Measurements from ENCODE around the gene AMPD2. TPM values are rescaled to one million over a fixed set of nuclear protein-coding genes. Genes with fewer than 3 reads are reported as not detected.

The AMPD2 gene
- total and polyA plus RNA-seq, 9 of the 15 experiments (the other 6 are each of a cell fraction or from before 2014, with no cell fraction given): 2.0 to 77.7 (median 28.2) TPM

DNA sequence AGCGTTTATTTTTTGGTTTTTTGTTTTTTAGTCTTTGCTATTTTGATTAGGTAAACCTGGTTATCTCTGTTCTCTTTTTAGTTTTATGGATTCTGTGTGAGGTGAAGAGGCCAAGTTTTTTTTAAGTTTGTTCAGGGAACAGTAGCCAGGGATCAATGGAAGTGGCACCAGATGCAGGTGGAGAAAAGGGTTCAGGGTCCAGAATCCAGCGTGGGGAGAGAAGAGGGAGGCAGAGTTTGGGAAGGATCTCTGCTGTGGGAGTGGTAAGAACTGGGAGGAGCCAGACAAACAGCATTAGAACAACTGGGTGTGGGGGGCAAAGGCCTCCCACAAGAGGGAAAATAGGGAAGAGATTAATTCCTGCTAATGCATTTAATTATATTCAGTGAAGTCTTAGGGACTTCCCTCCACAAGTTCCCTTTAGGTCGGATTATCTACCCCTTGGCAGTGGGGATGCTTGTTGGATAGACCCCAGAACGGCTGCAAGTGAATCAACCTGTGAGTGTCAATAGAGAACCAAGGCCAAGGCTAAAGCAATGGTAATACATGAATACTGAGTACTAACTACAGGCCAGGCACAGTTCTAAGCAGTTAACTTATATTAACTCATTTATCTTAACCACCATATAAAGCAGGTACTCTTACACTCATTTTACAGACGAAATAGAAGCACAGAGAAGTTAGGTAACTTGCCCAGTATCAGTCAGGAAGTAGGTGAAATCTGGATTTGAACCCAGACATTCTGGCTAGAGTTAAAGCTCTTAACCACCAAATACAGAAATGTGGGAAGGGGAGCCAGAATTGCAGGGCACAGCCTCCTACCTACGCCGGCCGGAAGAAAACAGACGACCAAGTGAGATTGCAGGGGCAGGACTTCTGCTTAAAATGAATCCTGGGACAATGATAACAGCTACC, 719 bp upstream of the AMPD2 start:
- WGBS (ENCODE audit: insufficient coverage, low coverage, missing lambda C conversion rate): 8% methylated on average over 9 of the region's 9 CpGs
- TF ChIP-seq, protein P1, sequence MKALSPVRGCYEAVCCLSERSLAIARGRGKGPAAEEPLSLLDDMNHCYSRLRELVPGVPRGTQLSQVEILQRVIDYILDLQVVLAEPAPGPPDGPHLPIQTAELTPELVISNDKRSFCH (CRISPR knock-in tag; IDR thresholded peaks at IDR 0.05): no peak
- TF ChIP-seq, protein P1 (tag; IDR thresholded peaks at IDR 0.05): peak; percentile 16; the same call in 1 of the 2 replicates
- peak; percentile 59 for TF ChIP-seq ETV1 (tag; conservative IDR thresholded peaks at IDR 0.05; ENCODE audit: low read depth)
- TF ChIP-seq, protein P2, sequence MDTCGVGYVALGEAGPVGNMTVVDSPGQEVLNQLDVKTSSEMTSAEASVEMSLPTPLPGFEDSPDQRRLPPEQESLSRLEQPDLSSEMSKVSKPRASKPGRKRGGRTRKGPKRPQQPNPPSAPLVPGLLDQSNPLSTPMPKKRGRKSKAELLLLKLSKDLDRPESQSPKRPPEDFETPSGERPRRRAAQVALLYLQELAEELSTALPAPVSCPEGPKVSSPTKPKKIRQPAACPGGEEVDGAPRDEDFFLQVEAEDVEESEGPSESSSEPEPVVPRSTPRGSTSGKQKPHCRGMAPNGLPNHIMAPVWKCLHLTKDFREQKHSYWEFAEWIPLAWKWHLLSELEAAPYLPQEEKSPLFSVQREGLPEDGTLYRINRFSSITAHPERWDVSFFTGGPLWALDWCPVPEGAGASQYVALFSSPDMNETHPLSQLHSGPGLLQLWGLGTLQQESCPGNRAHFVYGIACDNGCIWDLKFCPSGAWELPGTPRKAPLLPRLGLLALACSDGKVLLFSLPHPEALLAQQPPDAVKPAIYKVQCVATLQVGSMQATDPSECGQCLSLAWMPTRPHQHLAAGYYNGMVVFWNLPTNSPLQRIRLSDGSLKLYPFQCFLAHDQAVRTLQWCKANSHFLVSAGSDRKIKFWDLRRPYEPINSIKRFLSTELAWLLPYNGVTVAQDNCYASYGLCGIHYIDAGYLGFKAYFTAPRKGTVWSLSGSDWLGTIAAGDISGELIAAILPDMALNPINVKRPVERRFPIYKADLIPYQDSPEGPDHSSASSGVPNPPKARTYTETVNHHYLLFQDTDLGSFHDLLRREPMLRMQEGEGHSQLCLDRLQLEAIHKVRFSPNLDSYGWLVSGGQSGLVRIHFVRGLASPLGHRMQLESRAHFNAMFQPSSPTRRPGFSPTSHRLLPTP (IDR thresholded peaks at IDR 0.05; ENCODE audit: borderline replicate concordance, extremely low read depth, insufficient read length): no peak
- TF ChIP-seq, protein P3, sequence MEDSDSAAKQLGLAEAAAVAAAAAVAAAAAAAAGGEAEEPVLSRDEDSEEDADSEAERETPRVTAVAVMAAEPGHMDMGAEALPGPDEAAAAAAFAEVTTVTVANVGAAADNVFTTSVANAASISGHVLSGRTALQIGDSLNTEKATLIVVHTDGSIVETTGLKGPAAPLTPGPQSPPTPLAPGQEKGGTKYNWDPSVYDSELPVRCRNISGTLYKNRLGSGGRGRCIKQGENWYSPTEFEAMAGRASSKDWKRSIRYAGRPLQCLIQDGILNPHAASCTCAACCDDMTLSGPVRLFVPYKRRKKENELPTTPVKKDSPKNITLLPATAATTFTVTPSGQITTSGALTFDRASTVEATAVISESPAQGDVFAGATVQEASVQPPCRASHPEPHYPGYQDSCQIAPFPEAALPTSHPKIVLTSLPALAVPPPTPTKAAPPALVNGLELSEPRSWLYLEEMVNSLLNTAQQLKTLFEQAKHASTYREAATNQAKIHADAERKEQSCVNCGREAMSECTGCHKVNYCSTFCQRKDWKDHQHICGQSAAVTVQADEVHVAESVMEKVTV (CRISPR knock-in tag; IDR thresholded peaks at IDR 0.05): no peak
- no peak for TF ChIP-seq HMG20A (CRISPR knock-in tag; conservative IDR thresholded peaks at IDR 0.05)
- no peak for TF ChIP-seq MAFF (IDR thresholded peaks at IDR 0.05; ENCODE audit: low read length)
- 0 out of 2 replicates have a peak, but pooled peaks have one; percentile 7 for TF ChIP-seq TAL1 (IDR thresholded peaks at IDR 0.05)
- TF ChIP-seq, protein P4, sequence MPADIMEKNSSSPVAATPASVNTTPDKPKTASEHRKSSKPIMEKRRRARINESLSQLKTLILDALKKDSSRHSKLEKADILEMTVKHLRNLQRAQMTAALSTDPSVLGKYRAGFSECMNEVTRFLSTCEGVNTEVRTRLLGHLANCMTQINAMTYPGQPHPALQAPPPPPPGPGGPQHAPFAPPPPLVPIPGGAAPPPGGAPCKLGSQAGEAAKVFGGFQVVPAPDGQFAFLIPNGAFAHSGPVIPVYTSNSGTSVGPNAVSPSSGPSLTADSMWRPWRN (IDR thresholded peaks at IDR 0.05; ENCODE audit: low read depth): peak; percentile 52; the same call in 1 of the 2 replicates
- no peak for TF ChIP-seq NR4A1 (CRISPR knock-in tag; IDR thresholded peaks at IDR 0.05)
- TF ChIP-seq NR4A1 (tag; IDR thresholded peaks at IDR 0.05): peak; percentile 32; the same call in 1 of the 2 replicates
- TF ChIP-seq PTTG1 (tag; IDR thresholded peaks at IDR 0.05; ENCODE audit: low read depth): 0 out of 2 replicates have a peak, but pooled peaks have one; percentile 10
- TF ChIP-seq RHOXF2B (CRISPR knock-in tag; conservative IDR thresholded peaks at IDR 0.05): 0 out of 2 replicates have a peak, but pooled peaks have one; percentile 5
- peak; percentile 75 for TF ChIP-seq PHF20 (IDR thresholded peaks at IDR 0.05; ENCODE audit: partially characterized antibody)
- TF ChIP-seq SMARCC2 (IDR thresholded peaks at IDR 0.05; ENCODE audit: low read depth): no peak

More for the DNA sequence above, 719 bp upstream of the AMPD2 start:
- Histone ChIP-seq H3K27ac (ENCODE audit: extremely low read depth, low read depth, low read length) (peak overlapping the region; percentile 90), H3K4me1 (replicated peaks in 1 of 2; ENCODE audit: control insufficient read depth in 2 of 2, insufficient read depth in 2 of 2, low read length in 2 of 2) (peaks cover 32 to 44% of the 10 kb centered on the region in 2 experiments), H2AFZ (ENCODE audit: low read depth, low read length) (peak overlapping the region; percentile 96), H3K79me2 (ENCODE audit: control insufficient read depth, insufficient read depth, low read length) (peaks cover 50% of the 10 kb centered on the region), H3K9me3 (replicated peaks; ENCODE audit: control insufficient read depth, insufficient read depth, low read depth, low read length) (no peaks in the 10 kb centered on the region), H3K4me2 (ENCODE audit: insufficient read depth, low read length) (peak overlapping the region; percentile 96), H3K4me3 (peak overlapping the region; percentile 61), H3K9ac (ENCODE audit: insufficient read depth in 1 of 2, low read depth in 2 of 2, low read length in 2 of 2) (peak overlapping the region; percentile 86 to 98), H3K27me3 (ENCODE audit: control insufficient read depth in 2 of 2, insufficient read depth in 2 of 2, low read length in 2 of 2) (0 out of 5 replicates have a peak, but pooled peaks cover 0 to under 1% of the 10 kb centered on the region in 2 experiments), H3K9me1 (ENCODE audit: control insufficient read depth, insufficient read depth, low read length) (no peaks in the 10 kb centered on the region), H4K20me1 (replicated peaks; ENCODE audit: control insufficient read depth, insufficient read depth, low read length) (peaks cover 5% of the 10 kb centered on the region; the same call in 1 of the 2 replicates), H3K36me3 (ENCODE audit: control insufficient read depth, insufficient read depth, low read length) (no peaks in the 10 kb centered on the region)
- DNase-seq (ENCODE audit: extremely low read depth in 1 of 4, low spot score in 3 of 4): peak in 1 of 4 experiments; percentile 46
- BruUV-seq (replicated peaks): TSS peak; percentile 96
- in situ Hi-C loops (cut with MboI) (no loop called here), intact Hi-C loops (cut with micrococcal nuclease) (loop anchor here (5.0 kb wide), 1 partner anchor 72 kb away; the partner anchor contains the start of gene GNAI3)
- ChIA-PET POLR2A (interaction anchor here (0.7 to 3.3 kb wide), 11 partner anchors 10 to 221 kb away, joined by 3 to 16 read pairs (median 5); partner anchors contain the start of genes GNAI3 and SORT1), CTCF (ENCODE audit: low intra/inter-chr PET ratio) (interaction anchor here (0.7 kb wide), 1 partner anchor 52 kb away, joined by 4 read pairs; no protein-coding TSS in a partner anchor)
- peak; percentile 78 for FAIRE-seq
- no peak for ATAC-seq
